Smooth muscle cell (in vitro differentiated cells): ENCODE measurements around the gene TTLL7. TPM values are rescaled to one million over a fixed set of nuclear protein-coding genes. Genes with fewer than 3 reads are reported as not detected.

Experiments used
- DNase-seq: peaks from one replicate; lab custom pipeline; 2025; ENCODE audit not compliant: unreplicated experiment; lab: John Stamatoyannopoulos, UW
- H2AFZ ChIP-seq: fragments of 200-600 bp; sonication (generic); 2 replicates; pipeline ENCODE4 v1.6.0; 2016; ENCODE audit warnings: antibody characterized with exemption, low read depth, mild to moderate bottlenecking
- H3F3A ChIP-seq: fragments of 200-600 bp; sonication (generic); 2 replicates; pipeline ENCODE4 v1.6.0; 2017; ENCODE audit warnings: antibody characterized with exemption, low read depth
- H3K27ac ChIP-seq: fragments of 200-600 bp; sonication (generic); 2 replicates; pipeline ENCODE4 v1.5.1; 2016; ENCODE audit warnings: low read depth, mild to moderate bottlenecking
- H3K27me3 ChIP-seq: fragments of 200-600 bp; sonication (generic); 2 replicates; pipeline ENCODE4 v1.6.1; 2016; ENCODE audit warnings: low read depth, mild to moderate bottlenecking
- H3K36me3 ChIP-seq: fragments of 200-600 bp; sonication (generic); 2 replicates; pipeline ENCODE4 v1.5.1; 2016; ENCODE audit warnings: low read depth
- H3K4me1 ChIP-seq: fragments of 200-600 bp; sonication (generic); 2 replicates; pipeline ENCODE4 v1.5.1; 2016; ENCODE audit warnings: low read depth
- H3K4me2 ChIP-seq: fragments of 200-600 bp; sonication (generic); 2 replicates; pipeline ENCODE4 v1.6.0; 2016; ENCODE audit warnings: mild to moderate bottlenecking
- H3K4me3 ChIP-seq: fragments of 200-600 bp; sonication (generic); 2 replicates; pipeline ENCODE4 v1.5.1; 2016; ENCODE audit warnings: mild to moderate bottlenecking
- H3K79me2 ChIP-seq: fragments of 200-600 bp; sonication (generic); 2 replicates; pipeline ENCODE4 v1.6.0; 2016; ENCODE audit warnings: low read depth, mild to moderate bottlenecking
- H3K9ac ChIP-seq: fragments of 200-600 bp; sonication (generic); 2 replicates; pipeline ENCODE4 v1.6.0; 2016; ENCODE audit warnings: low read depth
- H3K9me3 ChIP-seq: fragments of 200-600 bp; sonication (generic); replicated peaks from 2 replicates; pipeline ENCODE4 v1.5.1; 2016; ENCODE audit warnings: low read depth
- H4K20me1 ChIP-seq: fragments of 200-600 bp; sonication (generic); 2 replicates; pipeline ENCODE4 v1.6.0; 2016; ENCODE audit warnings: low read depth
- CTCF ChIP-seq: fragments of 200-600 bp; sonication (generic); IDR thresholded peaks from 2 replicates; pipeline ENCODE4 v1.5.1; 2017; ENCODE audit warnings: borderline replicate concordance, mild to moderate bottlenecking, antibody characterized with exemption; ENCODE audit not compliant: insufficient read depth, poor library complexity, severe bottlenecking
- WGBS: methylation state at CpG from one replicate; pipeline ENCODE4 v1.1.7; 2016; ENCODE audit warnings: low lambda C conversion rate; 5-methylcytosine and 5-hydroxymethylcytosine counted together
- polyA plus RNA-seq: library from polyadenylated mRNA; unstranded; fragments of >200 nt; fragmentation: Nextera tagmentation; extraction: Ambion mirVana; gene quantifications from 2 replicates; pipeline ENCODE4 v1.2.1, GENCODE V29; 2016
- total RNA-seq: library from RNA; depleted of rRNA; stranded (reverse); fragments of >200 nt; gene quantifications from 2 replicates; pipeline ENCODE4 v1.2.3, GENCODE V29; 2014

Gene TTLL7
- total and polyA plus RNA-seq, 2 experiments from 2014 or later: 4.8 to 6.3 TPM

- DNase-seq: no peak
- H3K27me3 ChIP-seq: no peaks in the 10 kb centered on the region
- 92% methylated on average over 6 of the region's 6 CpGs for WGBS
Measured at GRCh38 chr1:84021822-84022221, 22.9 kb upstream of the TTLL7 start.

GRCh38 chr1:84020151-84020550 lies 21.2 kb upstream of the TTLL7 start:
- DNase-seq: no peak
- Histone ChIP-seq H3K4me3 (no peak overlapping the region), H2AFZ (no peak overlapping the region), H3K36me3 (no peaks in the 10 kb centered on the region), H3K27ac (no peak overlapping the region), H3K9me3 (no peaks in the 10 kb centered on the region), H3K9ac (no peak overlapping the region), H3K4me1 (no peaks in the 10 kb centered on the region), H3K79me2 (no peaks in the 10 kb centered on the region), H3K27me3 (no peaks in the 10 kb centered on the region), H3K4me2 (no peak overlapping the region), H3F3A (no peaks in the 10 kb centered on the region), H4K20me1 (no peaks in the 10 kb centered on the region)
- TF ChIP-seq CTCF: no peak
- 26% methylated on average over 3 of the region's 3 CpGs for WGBS

More at GRCh38 chr1:84021822-84022221, 22.9 kb upstream of the TTLL7 start:
- no peak overlapping the region for H3K9ac ChIP-seq
- H3K36me3 ChIP-seq: no peaks in the 10 kb centered on the region
- H3K4me3 ChIP-seq: no peak overlapping the region
- no peaks in the 10 kb centered on the region for H3K79me2 ChIP-seq
- H2AFZ ChIP-seq: no peak overlapping the region
- no peaks in the 10 kb centered on the region for H3K9me3 ChIP-seq
- H4K20me1 ChIP-seq: no peaks in the 10 kb centered on the region
- H3K4me1 ChIP-seq: no peaks in the 10 kb centered on the region
- no peak overlapping the region for H3K4me2 ChIP-seq
- no peak for TF ChIP-seq CTCF
- H3K27ac ChIP-seq: no peak overlapping the region
- no peaks in the 10 kb centered on the region for H3F3A ChIP-seq

- no peaks in the 10 kb centered on the region for H4K20me1 ChIP-seq
- no peak overlapping the region for H3K9ac ChIP-seq
- no peaks in the 10 kb centered on the region for H3K79me2 ChIP-seq
- no peaks in the 10 kb centered on the region for H3K36me3 ChIP-seq
- no peaks in the 10 kb centered on the region for H3K27me3 ChIP-seq
- no peak overlapping the region for H2AFZ ChIP-seq
- no peak overlapping the region for H3K4me3 ChIP-seq
- no peaks in the 10 kb centered on the region for H3K4me1 ChIP-seq
- TF ChIP-seq CTCF: no peak
- no peak for DNase-seq
- no peaks in the 10 kb centered on the region for H3K9me3 ChIP-seq
- H3K27ac ChIP-seq: no peak overlapping the region
- no peak overlapping the region for H3K4me2 ChIP-seq
- 84% methylated on average over 1 of the region's 1 CpG for WGBS
- H3F3A ChIP-seq: no peaks in the 10 kb centered on the region
Measured at GRCh38 chr1:84019217-84019616, 20.3 kb upstream of the TTLL7 start.

- no peaks in the 10 kb centered on the region for H3K36me3 ChIP-seq
- H3K4me1 ChIP-seq: no peaks in the 10 kb centered on the region
- no peaks in the 10 kb centered on the region for H3K79me2 ChIP-seq
- no peak overlapping the region for H2AFZ ChIP-seq
- no peak overlapping the region for H3K9ac ChIP-seq
- no peak for DNase-seq
- no peak for TF ChIP-seq CTCF
- no peaks in the 10 kb centered on the region for H3K9me3 ChIP-seq
- no peak overlapping the region for H3K27ac ChIP-seq
- no peaks in the 10 kb centered on the region for H3K27me3 ChIP-seq
- WGBS: 70% methylated on average over 3 of the region's 3 CpGs
- H4K20me1 ChIP-seq: no peaks in the 10 kb centered on the region
- H3K4me2 ChIP-seq: no peak overlapping the region
- no peaks in the 10 kb centered on the region for H3F3A ChIP-seq
- no peak overlapping the region for H3K4me3 ChIP-seq
Measured at GRCh38 chr1:84013708-84014107, 14.8 kb upstream of the TTLL7 start.
